ENCODE measurements around the gene TPRKB. TPM values are rescaled to one million over a fixed set of nuclear protein-coding genes. Genes with fewer than 3 reads are reported as not detected.
A peak's percentile ranks its signal among the peaks of the same experiment; 100 is the strongest.
"Not testable (repeated sequence)": the region's sequence is repeated elsewhere in the genome, so short reads cannot be mapped to it uniquely, and the experiment has no call there.

TPRKB gene
- total and polyA plus RNA-seq, 2 donors: 48.2 to 49.9 TPM

DNA sequence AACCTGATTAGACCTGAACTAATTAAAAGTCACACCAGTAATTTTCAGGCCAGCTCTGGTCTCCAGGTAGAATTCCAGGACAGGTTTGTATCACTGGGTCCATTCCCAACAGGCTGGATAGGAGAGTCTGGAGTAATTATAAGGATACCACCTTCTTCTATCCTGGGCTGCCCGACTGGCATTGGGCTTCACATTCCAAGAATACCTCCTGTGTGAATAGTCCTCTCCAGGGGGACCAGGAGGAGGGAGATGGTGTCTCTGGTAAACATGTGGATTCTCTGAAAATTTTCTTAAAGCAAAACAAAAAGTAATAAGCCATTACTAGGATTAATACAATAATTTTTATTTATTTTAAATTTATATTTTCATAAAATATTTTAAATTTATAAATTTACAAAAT, 25.4 kb upstream of the TPRKB start:
- 79% methylated on average over 1 of the region's 1 CpG for WGBS
- DNase-seq (ENCODE audit: extremely low spot score): no peak
- Histone ChIP-seq H3K36me3 (ENCODE audit: insufficient read depth) (peaks cover 6% of the 10 kb centered on the region), H3K4me1 (ENCODE audit: insufficient read depth) (no peaks in the 10 kb centered on the region), H3K27ac (ENCODE audit: low read depth) (no peak overlapping the region), H3K4me3 (ENCODE audit: low read depth, low read length) (no peak overlapping the region)

GRCh38 chr2:73759904-73760303, 22.8 kb upstream of the TPRKB start:
- Histone ChIP-seq H3K27ac (ENCODE audit: low read depth) (no peak overlapping the region), H3K36me3 (ENCODE audit: insufficient read depth) (peaks cover 4% of the 10 kb centered on the region), H3K4me3 (ENCODE audit: low read depth, low read length) (no peak overlapping the region), H3K4me1 (ENCODE audit: insufficient read depth) (no peaks in the 10 kb centered on the region)
- WGBS: 92% methylated on average over 2 of the region's 2 CpGs
- no peak for DNase-seq (ENCODE audit: extremely low spot score)

DNA sequence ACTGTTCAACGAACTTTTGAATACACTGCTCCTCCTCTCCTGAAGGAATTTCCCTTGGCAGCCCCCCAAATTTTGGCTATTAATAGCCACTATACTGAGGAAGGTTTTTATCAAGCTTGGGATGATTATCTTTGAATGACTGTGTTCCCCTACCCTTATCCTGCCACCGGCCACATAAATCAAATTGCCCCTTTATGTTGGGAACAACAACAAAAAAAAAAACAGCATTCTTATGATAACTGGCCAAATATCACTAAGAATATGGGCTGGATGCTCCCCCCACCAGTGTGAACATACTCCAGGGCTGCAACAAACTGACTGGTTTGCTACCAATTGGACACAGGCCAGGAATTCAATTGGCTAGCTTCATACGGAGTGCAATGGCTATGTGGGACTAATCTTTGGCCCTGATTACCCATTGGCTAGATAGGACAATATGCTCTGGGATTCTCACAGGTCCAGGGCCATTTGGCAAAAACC, 22.2 kb upstream of the TPRKB start:
- H3K4me1 ChIP-seq (ENCODE audit: insufficient read depth): no peaks in the 10 kb centered on the region

DNA sequence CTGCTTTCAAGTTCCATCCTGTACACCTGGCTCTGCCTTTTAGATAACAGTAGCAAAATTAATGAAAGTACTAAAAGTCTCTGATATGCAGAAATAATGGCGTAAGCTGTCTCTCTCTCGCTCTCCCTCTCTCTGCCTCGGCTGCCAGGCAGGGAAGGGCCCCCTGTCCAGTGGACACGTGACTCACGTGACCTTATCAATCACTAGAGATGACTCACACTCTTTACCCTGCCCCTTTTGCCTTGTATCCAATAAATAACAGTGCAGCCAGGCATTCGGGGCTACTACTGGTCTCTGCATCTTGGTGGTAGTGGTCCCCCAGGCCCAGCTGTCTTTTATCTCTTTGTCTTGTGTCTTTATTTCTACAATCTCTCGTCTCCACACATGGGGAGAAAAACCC, 17.2 kb upstream of the TPRKB start:
- not testable (repeated sequence) for H3K36me3 ChIP-seq (ENCODE audit: insufficient read depth)

More for the DNA sequence above, 22.2 kb upstream of the TPRKB start:
- WGBS: 15% methylated on average over 3 of the region's 3 CpGs
- DNase-seq (ENCODE audit: extremely low spot score): no peak
- no peak overlapping the region for H3K4me3 ChIP-seq (ENCODE audit: low read depth, low read length)
- H3K27ac ChIP-seq (ENCODE audit: low read depth): no peak overlapping the region
- peaks cover 4% of the 10 kb centered on the region for H3K36me3 ChIP-seq (ENCODE audit: insufficient read depth)

GRCh38 chr2:73749314-73749713, 12.2 kb upstream of the TPRKB start:
- no peak overlapping the region for H3K27ac ChIP-seq (ENCODE audit: low read depth)
- no peak for DNase-seq (ENCODE audit: extremely low spot score)
- H3K36me3 ChIP-seq (ENCODE audit: insufficient read depth): no peaks in the 10 kb centered on the region
- 94% methylated on average over 2 of the region's 2 CpGs for WGBS
- H3K4me3 ChIP-seq (ENCODE audit: low read depth, low read length): no peak overlapping the region
- H3K4me1 ChIP-seq (ENCODE audit: insufficient read depth): peaks cover 2% of the 10 kb centered on the region

More for the DNA sequence above, 17.2 kb upstream of the TPRKB start:
- H3K4me3 ChIP-seq (ENCODE audit: low read depth, low read length); DNase-seq (ENCODE audit: extremely low spot score); H3K27ac ChIP-seq (ENCODE audit: low read depth); H3K4me1 ChIP-seq (ENCODE audit: insufficient read depth): not testable (repeated sequence)
- WGBS: 97% methylated on average over 7 of the region's 7 CpGs

DNA sequence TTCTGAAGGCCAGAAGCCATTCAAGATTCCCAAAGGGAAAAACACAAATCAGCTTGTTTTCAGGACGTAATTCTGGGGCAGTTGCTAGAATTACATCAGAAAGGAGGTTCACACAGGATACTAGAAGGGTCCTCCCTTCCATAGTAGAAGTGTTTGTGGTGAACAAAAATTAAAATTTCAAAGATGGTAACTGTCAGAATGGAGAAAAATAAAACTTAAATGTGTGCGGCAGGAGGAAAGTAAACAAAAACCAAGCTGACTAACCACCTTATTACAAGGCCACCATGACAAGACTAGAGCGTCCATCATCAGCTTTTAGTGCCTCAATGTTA, 9.7 kb upstream of the TPRKB start:
- no peak overlapping the region for H3K27ac ChIP-seq (ENCODE audit: low read depth)
- WGBS: 88% methylated on average over 3 of the region's 3 CpGs
- H3K36me3 ChIP-seq (ENCODE audit: insufficient read depth): no peaks in the 10 kb centered on the region
- peaks cover 2% of the 10 kb centered on the region for H3K4me1 ChIP-seq (ENCODE audit: insufficient read depth)
- H3K4me3 ChIP-seq (ENCODE audit: low read depth, low read length): no peak overlapping the region
- no peak for DNase-seq (ENCODE audit: extremely low spot score)

DNA sequence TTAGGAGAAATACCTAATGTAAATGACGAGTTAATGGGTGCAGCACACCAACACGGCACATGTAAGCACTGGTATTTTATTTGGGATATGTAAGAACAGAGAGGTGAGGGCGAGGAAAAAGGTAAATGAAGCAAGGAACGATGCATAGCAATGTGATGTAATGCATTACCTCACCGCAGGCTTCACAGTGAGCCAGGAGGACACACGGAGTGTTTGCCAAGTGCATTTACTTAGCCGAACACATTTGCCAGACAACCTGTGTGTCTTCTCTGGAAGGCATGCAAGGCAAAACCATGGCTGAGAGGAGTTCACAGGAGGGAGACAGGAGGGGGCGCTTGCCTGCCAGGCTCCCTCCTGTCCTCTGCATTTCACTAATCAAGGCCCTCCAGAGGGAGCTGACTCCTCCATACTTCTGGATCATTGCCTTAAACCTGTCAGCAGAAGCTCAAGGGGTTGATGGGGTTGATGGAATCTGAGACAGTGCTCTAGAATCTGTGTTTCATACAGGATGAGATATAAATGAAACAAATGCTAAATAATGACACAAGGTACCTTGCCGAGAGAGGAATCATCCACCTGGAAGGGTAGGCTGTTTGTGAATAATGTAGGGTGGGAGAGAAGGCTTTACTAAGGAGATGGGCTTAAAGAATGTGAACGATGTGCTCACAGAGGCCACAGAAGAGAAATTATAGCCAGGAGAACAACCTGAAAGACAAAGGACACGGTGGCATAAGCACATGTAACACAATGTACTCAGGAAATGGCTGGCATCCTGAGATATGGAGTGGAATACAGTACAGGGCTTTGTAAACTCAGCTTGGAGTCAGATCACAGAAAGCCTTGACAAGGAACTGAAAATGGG, 9.1 kb upstream of the TPRKB start:
- H3K4me3 ChIP-seq (ENCODE audit: low read depth, low read length): no peak overlapping the region
- 90% methylated on average over 11 of the region's 11 CpGs for WGBS
- H3K27ac ChIP-seq (ENCODE audit: low read depth): no peak overlapping the region
- peaks cover 2% of the 10 kb centered on the region for H3K4me1 ChIP-seq (ENCODE audit: insufficient read depth)
- no peak for DNase-seq (ENCODE audit: extremely low spot score)
- no peaks in the 10 kb centered on the region for H3K36me3 ChIP-seq (ENCODE audit: insufficient read depth)

DNA sequence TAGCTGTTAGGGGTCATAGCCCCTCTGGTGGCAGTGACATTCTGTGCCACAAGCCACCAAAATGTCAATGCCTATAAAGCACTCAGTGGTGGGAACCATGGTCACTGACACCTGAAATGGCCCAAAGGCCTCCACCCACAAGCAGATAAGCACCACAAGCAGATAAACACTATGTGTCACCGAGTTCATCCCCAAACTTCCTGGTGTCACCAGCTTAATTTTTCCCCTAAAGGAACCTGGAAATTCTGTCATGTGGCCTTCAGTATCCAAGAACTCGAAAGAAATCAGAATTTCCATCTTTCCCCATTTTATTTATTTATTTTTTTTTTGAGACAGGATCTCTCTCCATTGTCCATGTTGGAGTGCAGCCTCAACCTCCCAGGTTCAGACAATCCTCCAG, 3.6 kb upstream of the TPRKB start:
- Histone ChIP-seq H3K4me1 (ENCODE audit: insufficient read depth) (no peaks in the 10 kb centered on the region), H3K36me3 (ENCODE audit: insufficient read depth) (no peaks in the 10 kb centered on the region), H3K27ac (ENCODE audit: low read depth) (no peak overlapping the region), H3K4me3 (ENCODE audit: low read depth, low read length) (no peak overlapping the region)
- WGBS: 85% methylated on average over 2 of the region's 2 CpGs
- no peak for DNase-seq (ENCODE audit: extremely low spot score)

- DNase-seq (ENCODE audit: extremely low spot score): no peak
- Histone ChIP-seq H3K27ac (ENCODE audit: low read depth) (no peak overlapping the region), H3K4me3 (ENCODE audit: low read depth, low read length) (no peak overlapping the region), H3K4me1 (ENCODE audit: insufficient read depth) (no peaks in the 10 kb centered on the region), H3K36me3 (ENCODE audit: insufficient read depth) (no peaks in the 10 kb centered on the region)
- WGBS: 92% methylated on average over 3 of the region's 3 CpGs
Measured at GRCh38 chr2:73739101-73739500, 2.0 kb upstream of the TPRKB start.

DNA sequence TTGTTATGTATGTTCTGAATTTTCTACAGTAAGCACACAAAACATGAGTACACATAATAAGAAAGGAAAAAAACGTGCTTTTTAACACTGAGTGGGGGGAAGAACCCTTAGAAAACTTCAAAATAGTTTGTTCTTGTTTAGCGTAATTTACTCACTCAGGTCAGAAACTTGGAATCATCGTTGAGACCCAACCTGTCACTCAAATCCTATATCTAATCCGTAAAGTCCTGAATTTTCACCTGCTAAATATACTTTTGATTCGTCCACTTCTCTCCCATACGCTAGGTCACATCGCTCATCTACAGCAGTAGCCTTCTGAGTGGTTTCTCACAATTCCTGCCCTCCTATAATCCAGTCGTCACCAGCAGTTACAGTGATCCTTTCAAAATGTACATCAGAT, 767 bp downstream of the TPRKB start:
- H3K4me3 ChIP-seq (ENCODE audit: low read depth, low read length): peak overlapping the region; percentile 77
- H3K36me3 ChIP-seq (ENCODE audit: insufficient read depth): peaks cover 6% of the 10 kb centered on the region
- no peaks in the 10 kb centered on the region for H3K4me1 ChIP-seq (ENCODE audit: insufficient read depth)
- DNase-seq (ENCODE audit: extremely low spot score): no peak
- no peak overlapping the region for H3K27ac ChIP-seq (ENCODE audit: low read depth)
- 9% methylated on average over 8 of the region's 8 CpGs for WGBS

- peaks cover 11% of the 10 kb centered on the region for H3K36me3 ChIP-seq (ENCODE audit: insufficient read depth)
- 86% methylated on average over 4 of the region's 4 CpGs for WGBS
- no peaks in the 10 kb centered on the region for H3K4me1 ChIP-seq (ENCODE audit: insufficient read depth)
- H3K27ac ChIP-seq (ENCODE audit: low read depth): no peak overlapping the region
- no peak overlapping the region for H3K4me3 ChIP-seq (ENCODE audit: low read depth, low read length)
- DNase-seq (ENCODE audit: extremely low spot score): no peak
Measured at GRCh38 chr2:73730810-73731209, 6.3 kb downstream of the TPRKB start.

DNA sequence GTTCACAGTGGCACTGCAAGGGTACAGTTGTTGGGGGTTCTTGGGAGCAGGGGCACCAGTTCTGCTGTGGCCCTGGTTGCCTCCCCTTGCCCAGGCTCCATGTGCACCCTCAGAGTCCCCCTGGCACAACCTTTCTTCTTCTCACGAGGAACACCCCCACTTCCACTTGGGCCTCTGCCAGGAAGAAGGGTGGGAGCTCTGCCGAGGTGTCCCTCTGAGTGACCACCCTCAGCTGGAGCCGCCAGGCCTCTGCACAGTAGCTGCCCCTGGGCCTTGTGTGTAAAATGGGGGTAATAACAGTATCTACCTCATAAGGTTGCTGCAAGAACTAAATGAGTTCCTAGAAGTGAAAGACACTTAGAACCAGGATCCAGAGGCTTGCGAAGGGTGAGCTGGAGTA, 8.4 kb downstream of the TPRKB start:
- H3K4me3 ChIP-seq (ENCODE audit: low read depth, low read length): no peak overlapping the region
- H3K36me3 ChIP-seq (ENCODE audit: insufficient read depth): peaks cover 11% of the 10 kb centered on the region
- H3K27ac ChIP-seq (ENCODE audit: low read depth): no peak overlapping the region
- H3K4me1 ChIP-seq (ENCODE audit: insufficient read depth): no peaks in the 10 kb centered on the region
- no peak for DNase-seq (ENCODE audit: extremely low spot score)
- WGBS: 73% methylated on average over 4 of the region's 4 CpGs

DNA sequence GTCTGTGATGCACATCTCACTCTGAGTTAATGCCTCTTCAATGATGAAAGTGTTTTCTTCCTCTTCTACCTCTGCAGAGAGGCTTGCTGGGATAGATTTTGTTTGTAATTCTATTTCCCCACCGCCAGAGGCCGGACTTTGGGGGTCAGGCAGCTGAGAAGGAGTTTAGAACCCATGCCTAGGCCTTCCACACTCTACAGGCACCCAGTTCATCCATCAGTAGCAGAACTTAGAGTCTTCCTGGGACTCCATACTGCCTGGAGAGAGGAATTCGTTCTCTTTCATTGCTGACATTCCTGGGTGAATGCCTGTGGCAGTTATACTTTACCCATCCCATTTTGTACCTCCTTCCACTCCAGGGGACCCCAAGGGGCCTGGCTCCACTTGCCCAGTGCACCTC, 9.1 kb downstream of the TPRKB start:
- no peak for DNase-seq (ENCODE audit: extremely low spot score)
- peaks cover 11% of the 10 kb centered on the region for H3K36me3 ChIP-seq (ENCODE audit: insufficient read depth)
- H3K4me1 ChIP-seq (ENCODE audit: insufficient read depth): no peaks in the 10 kb centered on the region
- H3K4me3 ChIP-seq (ENCODE audit: low read depth, low read length): no peak overlapping the region
- WGBS: 67% methylated on average over 3 of the region's 3 CpGs
- no peak overlapping the region for H3K27ac ChIP-seq (ENCODE audit: low read depth)

- not testable (repeated sequence) for H3K36me3 ChIP-seq (ENCODE audit: insufficient read depth); DNase-seq (ENCODE audit: extremely low spot score); H3K4me3 ChIP-seq (ENCODE audit: low read depth, low read length); H3K27ac ChIP-seq (ENCODE audit: low read depth); H3K4me1 ChIP-seq (ENCODE audit: insufficient read depth)
- no CpG with 5 or more reads among the region's 1 CpG for WGBS
Measured at GRCh38 chr2:73726657-73727056, 10.5 kb downstream of the TPRKB start.

Data from urinary bladder (tissue), 4 donors.